Uterus (tissue), 4 donors: ENCODE measurements around the gene MRPL51. TPM values are rescaled to one million over a fixed set of nuclear protein-coding genes. Genes with fewer than 3 reads are reported as not detected.

ENCODE experiments used
- DNase-seq, 2 donors: peaks; one replicate each; pipeline ENCODE4 v3.0.0-alpha.2; 2019 to 2020
- H3K27ac ChIP-seq, 2 donors: fragments of 200-600 bp; sonication (generic); 1 replicate in 1 of 2; 2 replicates in 1 of 2; pipeline ENCODE4 v1.5.1; 2016 to 2018
- H3K27me3 ChIP-seq, 2 donors: fragments of 200-600 bp; sonication (generic); one replicate each; pipeline ENCODE4 v1.5.1; 2018 to 2019; ENCODE audit warnings: control low read depth in 1 of 2
- H3K36me3 ChIP-seq, 2 donors: fragments of 200-600 bp; sonication (generic); one replicate each; pipeline ENCODE4 v1.5.1; 2019; ENCODE audit warnings: control low read depth in 1 of 2
- H3K4me1 ChIP-seq, 2 donors: fragments of 200-600 bp; sonication (generic); one replicate each; pipeline ENCODE4 v1.5.1; 2018 to 2019; ENCODE audit warnings: control low read depth in 1 of 2
- H3K4me3 ChIP-seq, 2 donors: fragments of 200-600 bp; sonication (generic); 1 replicate in 1 of 2; 2 replicates in 1 of 2; pipeline ENCODE4 v1.5.1; 2018 to 2019; ENCODE audit warnings: mild to moderate bottlenecking in 1 of 2
- H3K9me3 ChIP-seq, 2 donors: fragments of 200-600 bp; sonication (generic); one replicate each; pipeline ENCODE4 v1.5.1; 2019; ENCODE audit warnings: control low read depth in 1 of 2
- CTCF ChIP-seq, 4 experiments: fragments of 200-600 bp in 2 of 4; fragments of 450-650 bp in 2 of 4; sonication (generic) in 2 of 4; IDR thresholded peaks; one replicate each; pipeline ENCODE4 v1.5.1; 2016 to 2019; ENCODE audit warnings: antibody characterized with exemption in 4 of 4, mild to moderate bottlenecking in 2 of 4, moderate library complexity in 1 of 4
- POLR2A ChIP-seq, 2 donors: fragments of 450-650 bp; IDR thresholded peaks; one replicate each; pipeline ENCODE4 v1.6.1; 2016; ENCODE audit warnings: antibody characterized with exemption in 2 of 2, mild to moderate bottlenecking in 1 of 2, moderate library complexity in 1 of 2
- intact Hi-C: fragments of 100-400 bp; cut with DNase I; formaldehyde crosslinking; loops from one replicate; pipeline ENCODE4 v1.15.1; 2023; ENCODE audit warnings: low total_unique reads
- total RNA-seq, 4 donors: library from RNA; depleted of rRNA in 3 of 4; stranded (reverse); fragments of >200 nt in 3 of 4; gene quantifications; one replicate each; pipeline versions ENCODE4 v1.1.0 to v1.2.4, GENCODE V29; 2014 to 2023
- donor health status: DM: yes; HTN: yes; CAD: no.

The MRPL51 gene
- total RNA-seq, 4 donors from 2014 or later = 14.1 to 83.7 (median 36.4) TPM

DNA sequence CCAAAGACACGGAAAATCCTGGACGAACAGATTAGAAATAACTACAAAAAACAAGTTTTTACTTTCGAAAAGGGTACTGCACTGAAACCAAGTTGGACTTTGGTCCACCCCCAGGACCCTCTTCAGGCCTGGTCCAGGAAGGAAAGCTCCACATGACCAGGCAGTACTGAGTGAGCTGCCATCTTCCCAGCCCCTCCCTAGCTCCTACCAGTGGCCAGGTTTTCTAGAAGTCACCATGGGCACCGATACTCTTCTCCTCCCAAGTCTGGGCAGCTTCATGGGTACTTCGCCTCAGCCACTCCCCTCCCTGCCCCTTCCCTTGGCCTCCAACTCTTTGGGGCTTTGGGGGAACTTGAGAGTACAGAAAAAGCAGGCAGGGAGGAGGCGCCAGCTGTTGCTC is 29.2 kb downstream of the MRPL51 start:
- intact Hi-C loops = loop anchor here (5.0 to 10.0 kb wide), 2 partner anchors 37 to 149 kb away; partner anchors contain the start of gene PLEKHG6
- H3K36me3 ChIP-seq = no peaks in the 10 kb centered on the region
- H3K27ac ChIP-seq = peak overlapping the region in 1 of 2 donors; percentile 28
- no peaks in the 10 kb centered on the region for H3K4me1 ChIP-seq
- H3K9me3 ChIP-seq = no peaks in the 10 kb centered on the region
- no peak overlapping the region for H3K4me3 ChIP-seq
- TF ChIP-seq POLR2A (IDR thresholded peaks at IDR 0.05) (no peak), CTCF (IDR thresholded peaks at IDR 0.05) (no peak)
- no peaks in the 10 kb centered on the region for H3K27me3 ChIP-seq
- no peak for DNase-seq

DNA sequence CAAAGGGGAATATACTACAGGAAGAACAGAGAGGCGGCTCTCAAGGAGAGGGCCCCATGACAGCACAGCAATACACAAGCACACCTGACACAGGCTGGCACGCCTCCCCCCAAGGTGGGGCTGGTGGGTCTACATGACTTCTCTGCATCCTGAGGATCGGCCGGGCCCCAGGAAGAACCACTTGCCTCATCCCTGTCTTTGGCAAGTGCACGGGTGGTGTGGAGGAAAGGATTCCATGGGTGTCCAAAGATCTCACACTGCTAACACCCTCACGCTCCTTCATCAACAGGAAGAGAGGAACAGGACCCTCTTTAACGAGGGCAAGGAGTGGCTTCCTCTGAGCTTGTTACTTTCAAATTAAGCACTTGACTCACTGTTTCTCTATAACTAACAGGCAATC is 29.8 kb downstream of the MRPL51 start:
- TF ChIP-seq CTCF (IDR thresholded peaks at IDR 0.05) (no peak), POLR2A (IDR thresholded peaks at IDR 0.05) (no peak)
- no peaks in the 10 kb centered on the region for H3K36me3 ChIP-seq
- no peaks in the 10 kb centered on the region for H3K27me3 ChIP-seq
- no peaks in the 10 kb centered on the region for H3K4me1 ChIP-seq
- DNase-seq = no peak
- no peaks in the 10 kb centered on the region for H3K9me3 ChIP-seq
- no peak overlapping the region for H3K27ac ChIP-seq
- intact Hi-C loops = loop anchor here (5.0 to 10.0 kb wide), 2 partner anchors 36 to 148 kb away; partner anchors contain the start of gene PLEKHG6
- no peak overlapping the region for H3K4me3 ChIP-seq

DNA sequence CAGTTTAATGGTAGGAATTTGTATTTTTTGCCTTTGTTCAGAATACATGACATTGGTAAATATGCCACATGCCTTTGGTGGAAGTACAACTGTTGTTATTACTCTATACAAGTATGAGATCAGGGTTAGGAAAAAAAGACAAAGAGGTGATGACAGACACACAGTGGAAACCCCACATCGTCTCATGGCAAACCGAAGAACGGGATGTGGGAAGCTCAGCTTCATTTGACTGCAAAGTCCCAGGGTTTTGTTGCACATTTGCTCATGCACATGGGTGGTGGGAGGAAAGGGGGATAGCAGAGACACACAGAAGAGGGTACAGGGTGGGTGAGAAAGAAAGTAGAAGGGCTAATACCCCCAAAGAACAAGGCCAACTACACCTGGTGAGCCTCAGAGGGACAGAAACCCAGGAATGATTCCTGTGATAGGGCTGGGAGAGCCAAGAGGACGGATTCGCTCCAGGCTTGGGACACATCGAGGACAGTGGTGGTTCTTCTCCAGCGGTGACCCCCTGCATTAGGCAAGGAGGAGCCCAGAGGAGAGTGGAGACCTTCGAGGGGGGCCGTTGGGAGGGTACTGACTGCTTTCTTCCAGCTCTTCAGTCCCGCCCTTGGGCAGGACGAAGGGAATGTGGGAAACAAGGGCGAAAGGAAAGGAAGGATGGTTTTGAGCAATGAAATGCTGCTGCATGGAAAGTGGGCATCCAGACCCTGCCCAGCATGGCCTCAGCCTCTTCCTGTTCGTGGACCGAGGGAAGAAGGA is 30.6 kb downstream of the MRPL51 start:
- no peak for DNase-seq
- intact Hi-C loops = loop anchor here (5.0 to 10.0 kb wide), 2 partner anchors 35 to 148 kb away; partner anchors contain the start of gene PLEKHG6
- no peaks in the 10 kb centered on the region for H3K9me3 ChIP-seq
- no peak overlapping the region for H3K4me3 ChIP-seq
- H3K27me3 ChIP-seq = no peaks in the 10 kb centered on the region
- H3K36me3 ChIP-seq = no peaks in the 10 kb centered on the region
- H3K4me1 ChIP-seq = no peaks in the 10 kb centered on the region
- TF ChIP-seq CTCF (IDR thresholded peaks at IDR 0.05) (no peak), POLR2A (IDR thresholded peaks at IDR 0.05) (no peak)
- H3K27ac ChIP-seq = no peak overlapping the region

DNA sequence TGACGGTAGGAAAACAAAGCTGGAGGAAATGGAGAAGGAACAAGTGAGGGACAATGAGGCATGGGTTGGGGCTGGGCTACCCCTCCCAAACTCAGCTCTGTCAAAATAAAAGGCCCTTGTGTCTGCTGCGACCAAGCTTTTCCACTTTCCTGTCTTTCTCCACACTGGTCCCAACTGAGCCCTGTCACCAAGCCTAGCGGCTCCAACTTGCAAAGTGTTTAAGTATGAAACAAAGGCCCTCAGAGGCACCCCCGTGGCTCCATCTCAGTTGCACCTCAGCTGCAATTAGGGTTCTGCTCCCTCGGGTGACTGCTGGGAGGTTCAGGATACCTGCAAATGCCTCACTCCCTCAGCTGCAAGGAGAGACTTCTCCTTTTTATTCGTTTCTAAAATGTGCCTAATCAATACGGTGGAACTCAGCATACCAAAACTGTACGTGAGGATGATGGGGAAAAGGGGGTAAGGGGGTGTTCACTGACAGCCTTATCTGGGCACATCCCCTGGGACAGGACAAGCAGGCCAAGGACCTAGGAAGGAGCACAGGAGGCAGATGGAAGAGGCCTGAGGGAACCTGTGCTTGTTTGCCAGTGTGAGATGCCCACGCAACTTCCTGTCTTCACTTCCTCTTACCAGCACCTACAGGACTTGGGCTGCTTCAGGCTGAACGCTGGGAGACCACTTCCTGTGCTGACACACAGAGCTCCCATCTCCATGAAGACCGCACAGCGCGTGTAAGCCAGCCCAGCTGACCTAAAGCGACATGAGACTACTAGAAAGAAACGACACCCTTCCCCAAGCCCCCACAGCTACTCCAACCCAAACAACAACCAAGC is 31.4 kb downstream of the MRPL51 start:
- Histone ChIP-seq H3K27me3 (no peaks in the 10 kb centered on the region), H3K27ac (no peak overlapping the region), H3K9me3 (no peaks in the 10 kb centered on the region), H3K4me3 (no peak overlapping the region), H3K4me1 (no peaks in the 10 kb centered on the region), H3K36me3 (no peaks in the 10 kb centered on the region)
- intact Hi-C loops = loop anchor here (5.0 to 10.0 kb wide), 2 partner anchors 34 to 147 kb away; partner anchors contain the start of gene PLEKHG6
- TF ChIP-seq POLR2A (IDR thresholded peaks at IDR 0.05) (no peak), CTCF (IDR thresholded peaks at IDR 0.05) (no peak)
- no peak for DNase-seq
